Measurements from ENCODE around the gene THBS3. TPM values are rescaled to one million over a fixed set of nuclear protein-coding genes. Genes with fewer than 3 reads are reported as not detected.
"Not testable (repeated sequence)": the region's sequence is repeated elsewhere in the genome, so short reads cannot be mapped to it uniquely, and the experiment has no call there.

Gene THBS3
- total RNA-seq, 2 donors from 2014 or later: 4.1 to 9.4 TPM

DNA sequence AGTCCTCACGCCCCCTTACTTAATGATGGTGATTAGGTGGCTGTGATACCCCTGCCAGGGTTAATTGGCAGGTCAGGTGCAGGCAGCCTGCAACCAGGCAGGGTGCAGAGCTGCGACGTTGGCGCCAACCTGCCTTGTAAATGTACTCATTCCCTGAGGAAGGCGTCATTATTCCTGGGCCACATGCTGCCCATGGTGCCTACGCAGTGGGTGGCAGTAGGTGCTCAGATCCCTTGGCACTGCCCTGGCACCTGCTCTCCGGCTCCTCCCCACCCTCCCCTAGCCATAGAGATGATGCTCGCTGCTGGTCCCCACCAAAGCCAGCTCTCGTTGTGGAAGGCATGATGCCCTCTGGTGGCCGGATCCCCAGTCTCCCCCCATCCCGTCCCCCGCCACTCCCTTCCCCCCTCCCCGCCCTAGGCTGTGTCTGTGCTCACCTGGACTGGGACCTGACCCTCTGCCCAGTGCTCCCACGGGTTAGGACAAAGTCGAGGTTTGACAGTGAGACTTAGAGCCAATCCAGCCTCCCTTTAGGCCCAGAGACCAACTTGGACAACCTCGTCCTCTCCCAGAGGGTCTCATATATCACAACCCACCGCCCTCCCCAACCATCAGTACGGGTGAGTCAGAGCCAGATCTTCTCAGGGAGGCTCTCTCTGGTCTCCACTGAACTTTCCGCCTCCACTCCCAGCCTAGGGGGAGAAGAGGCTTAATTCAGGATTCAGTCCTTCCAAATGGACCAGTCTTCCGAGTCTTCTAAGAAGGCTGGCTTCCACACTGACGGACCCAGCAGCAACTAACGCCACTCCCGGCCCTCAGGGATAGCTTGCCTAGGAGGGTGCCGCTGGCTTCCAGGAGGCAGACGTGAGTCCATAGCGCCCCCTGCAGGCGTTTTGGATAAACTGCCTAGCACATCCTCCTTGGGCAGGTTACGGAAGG, 40.3 kb downstream of the THBS3 start:
- Mint-ChIP-seq H3K4me1 (ENCODE audit: low read depth in 2 of 2) (peaks cover 12 to 22% of the 10 kb centered on the region in 2 donors), H3K9me3 (no peaks in the 10 kb centered on the region), H3K27me3 (no peaks in the 10 kb centered on the region), H3K27ac (no peak overlapping the region), H3K36me3 (peaks cover 14% of the 10 kb centered on the region), H3K4me3 (peak overlapping the region; percentile 25)
- peak; percentile 86 for DNase-seq (ENCODE audit: low spot score)
- peak; percentile 74 to 85 for ATAC-seq

DNA sequence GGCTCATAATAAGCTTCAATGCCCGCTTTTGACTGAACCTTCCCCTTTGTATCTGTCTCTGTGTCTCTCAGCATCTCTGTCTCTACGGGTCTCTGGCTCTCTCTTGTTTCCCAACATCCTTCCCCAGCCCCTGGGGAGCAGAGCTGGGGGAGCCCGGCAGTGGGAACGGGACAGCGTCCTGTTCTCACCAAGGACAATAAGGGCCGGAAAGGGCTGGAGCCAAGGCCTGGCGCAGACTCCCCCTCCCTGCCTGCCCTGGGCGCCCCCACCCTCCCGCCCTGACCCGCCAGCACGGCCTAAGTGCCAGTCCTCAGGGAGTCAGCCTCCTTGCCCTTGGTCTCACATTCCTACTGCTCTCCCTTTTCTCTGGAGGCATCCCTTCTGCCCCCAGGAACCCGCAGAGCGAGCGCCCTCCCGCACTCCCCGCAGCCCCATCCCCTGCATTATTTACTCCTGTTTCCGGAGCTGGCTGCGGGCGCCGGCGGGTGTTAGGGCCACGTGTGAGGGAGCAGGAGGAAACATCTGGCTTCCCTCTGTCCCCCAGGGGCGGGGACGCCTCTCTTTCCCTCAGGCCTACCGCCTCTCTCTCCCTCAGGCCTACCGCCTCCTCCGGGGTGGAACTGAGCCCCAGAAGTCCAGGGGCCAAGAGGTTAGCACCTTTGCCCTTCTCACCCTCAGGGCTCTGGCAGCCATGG, 41.1 kb downstream of the THBS3 start:
- Mint-ChIP-seq H3K4me3 (no peak overlapping the region), H3K36me3 (peaks cover 8% of the 10 kb centered on the region), H3K27me3 (no peaks in the 10 kb centered on the region), H3K4me1 (ENCODE audit: low read depth in 2 of 2) (peaks cover 5 to 16% of the 10 kb centered on the region in 2 donors), H3K27ac (no peak overlapping the region), H3K9me3 (no peaks in the 10 kb centered on the region)
- ATAC-seq: no peak
- DNase-seq (ENCODE audit: low spot score): no peak

DNA sequence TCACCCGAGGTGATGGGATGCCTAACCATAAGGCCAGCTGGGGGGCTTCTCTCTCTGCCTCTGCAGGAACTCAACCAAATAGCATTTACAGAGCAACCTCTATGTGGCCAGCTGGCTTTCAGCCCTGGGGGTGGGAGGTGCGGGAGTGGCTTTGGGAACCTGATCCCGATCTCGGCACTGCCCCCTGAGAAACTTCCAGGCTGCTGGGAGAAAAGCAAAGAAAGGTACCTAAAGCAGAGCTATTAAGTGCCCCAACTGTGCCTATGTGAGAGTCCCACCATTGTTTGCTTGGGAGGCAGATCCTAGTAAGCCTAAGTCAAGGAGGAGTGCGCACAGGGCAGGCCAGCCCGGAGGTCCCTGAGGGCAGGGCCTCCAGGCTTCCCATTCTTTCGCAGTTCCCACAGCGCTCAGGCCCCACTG, 41.6 kb downstream of the THBS3 start:
- Mint-ChIP-seq H3K4me3 (no peak overlapping the region), H3K9me3 (no peaks in the 10 kb centered on the region), H3K4me1 (ENCODE audit: low read depth in 2 of 2) (peaks cover 5 to 16% of the 10 kb centered on the region in 2 donors), H3K27ac (no peak overlapping the region), H3K36me3 (peaks cover 8% of the 10 kb centered on the region), H3K27me3 (no peaks in the 10 kb centered on the region)
- DNase-seq (ENCODE audit: low spot score): no peak
- no peak for ATAC-seq

DNA sequence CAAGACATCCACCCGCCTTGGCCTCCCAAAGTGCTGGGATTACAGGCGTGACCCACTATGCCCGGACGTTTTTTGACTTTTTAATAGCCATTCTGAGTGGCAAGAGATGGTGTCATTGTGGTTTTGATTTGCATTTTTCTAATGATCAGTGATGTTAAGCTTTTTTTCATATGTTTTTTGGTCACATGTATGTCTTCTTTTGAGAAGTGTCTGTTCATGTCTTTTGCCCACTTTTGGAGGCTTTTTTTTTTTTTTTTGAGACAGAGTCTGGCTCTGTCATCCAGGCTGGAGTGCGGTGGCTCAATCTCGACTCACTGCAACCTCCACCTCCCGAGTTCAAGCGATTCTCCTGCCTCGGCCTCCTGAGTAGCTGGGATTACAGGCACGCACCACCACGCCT, 43.1 kb downstream of the THBS3 start:
- H3K9me3 Mint-ChIP-seq; H3K27ac Mint-ChIP-seq; H3K36me3 Mint-ChIP-seq; H3K4me3 Mint-ChIP-seq; ATAC-seq; H3K27me3 Mint-ChIP-seq; DNase-seq (ENCODE audit: low spot score): not testable (repeated sequence)
- H3K4me1 Mint-ChIP-seq (ENCODE audit: low read depth in 2 of 2): peaks cover 5 to 14% of the 10 kb centered on the region in 2 donors

DNA sequence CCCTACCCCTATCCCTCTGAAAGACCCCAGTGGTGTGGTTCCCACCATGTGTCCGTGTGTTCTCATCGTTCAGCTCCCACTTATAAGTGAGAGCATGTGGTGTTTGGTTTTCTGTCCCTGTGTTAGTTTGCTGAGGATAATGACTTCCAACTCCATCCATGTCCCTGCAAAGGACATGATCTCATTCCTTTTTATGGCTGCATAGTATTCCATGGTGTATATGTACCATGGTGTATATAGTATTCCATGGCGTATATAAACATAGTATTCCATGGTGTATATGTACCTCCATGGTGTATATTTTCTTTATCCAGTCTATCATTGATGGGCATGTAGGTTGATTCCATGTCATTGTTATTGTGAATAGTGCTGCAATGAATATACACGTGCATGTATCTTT, 43.9 kb downstream of the THBS3 start:
- not testable (repeated sequence) for H3K9me3 Mint-ChIP-seq; H3K4me3 Mint-ChIP-seq; ATAC-seq; H3K36me3 Mint-ChIP-seq; H3K27ac Mint-ChIP-seq; H3K27me3 Mint-ChIP-seq; DNase-seq (ENCODE audit: low spot score)
- H3K4me1 Mint-ChIP-seq (ENCODE audit: low read depth in 2 of 2): peaks cover 0 to 11% of the 10 kb centered on the region in 2 donors

DNA sequence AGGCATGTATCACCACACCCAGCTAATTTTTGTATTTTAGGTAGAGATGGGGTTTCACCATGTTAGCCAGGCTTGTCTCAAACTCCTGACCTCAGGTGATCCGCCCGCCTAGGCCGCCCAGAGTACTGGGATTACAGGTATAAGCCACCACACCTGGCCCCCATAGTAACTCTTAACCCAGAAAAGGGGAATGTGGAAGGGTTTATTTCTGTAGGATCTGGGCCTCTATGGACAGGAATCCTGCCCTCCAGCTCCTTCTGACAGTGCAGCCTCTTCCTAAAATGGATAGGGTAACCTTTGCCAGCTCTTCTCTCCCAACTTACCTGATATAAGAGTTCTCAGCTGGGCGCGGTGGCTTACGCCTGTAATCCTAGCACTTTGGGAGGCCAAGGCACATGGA, 45.1 kb downstream of the THBS3 start:
- H3K27me3 Mint-ChIP-seq; H3K4me1 Mint-ChIP-seq (ENCODE audit: low read depth in 2 of 2); H3K36me3 Mint-ChIP-seq; H3K9me3 Mint-ChIP-seq; DNase-seq (ENCODE audit: low spot score); H3K4me3 Mint-ChIP-seq; H3K27ac Mint-ChIP-seq; ATAC-seq: not testable (repeated sequence)

DNA sequence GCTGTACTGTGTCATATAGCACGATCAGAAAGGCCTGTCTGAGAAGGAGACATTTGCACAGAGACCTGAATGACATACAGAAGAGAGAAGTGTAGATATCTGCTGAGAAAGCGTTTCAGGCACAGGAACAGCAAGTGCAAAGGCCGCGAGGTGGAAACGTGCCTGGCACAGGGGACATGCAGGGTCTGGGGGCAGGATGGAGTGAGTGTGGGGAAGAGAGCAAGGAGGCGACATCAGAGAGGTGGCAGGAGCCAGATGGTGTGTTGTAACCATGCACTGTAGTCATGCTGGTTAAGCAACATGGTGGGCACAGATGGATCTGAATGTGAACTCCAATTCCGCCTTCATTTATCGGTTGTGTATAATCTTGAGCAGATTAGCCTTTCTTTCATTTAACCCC, 47.6 kb downstream of the THBS3 start:
- H3K36me3 Mint-ChIP-seq: no peaks in the 10 kb centered on the region
- peaks cover 1 to 12% of the 10 kb centered on the region in 2 donors for H3K27me3 Mint-ChIP-seq
- DNase-seq (ENCODE audit: low spot score): no peak
- no peak overlapping the region for H3K27ac Mint-ChIP-seq
- no peaks in the 10 kb centered on the region for H3K9me3 Mint-ChIP-seq
- no peak for ATAC-seq
- no peaks in the 10 kb centered on the region for H3K4me1 Mint-ChIP-seq (ENCODE audit: low read depth in 2 of 2)
- H3K4me3 Mint-ChIP-seq: no peak overlapping the region

DNA sequence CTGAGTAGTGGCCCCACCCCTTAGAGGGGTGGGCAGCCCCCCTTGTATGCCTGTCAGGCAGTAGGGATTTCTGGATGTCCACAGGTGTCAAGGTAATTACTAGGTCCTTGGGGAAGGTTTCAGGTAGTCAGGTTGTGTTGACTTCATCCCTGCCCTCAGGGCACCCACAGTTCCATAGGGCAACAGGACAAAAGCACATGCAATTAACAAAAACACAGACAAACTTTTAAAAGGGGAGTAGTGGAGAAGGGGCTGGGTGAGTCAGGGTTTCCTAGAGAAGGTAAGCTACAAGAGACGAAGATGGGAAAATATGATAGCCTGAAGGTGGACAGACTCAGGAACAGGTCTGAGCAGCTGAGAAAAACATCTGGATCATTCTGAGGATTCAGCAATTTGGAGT, 48.7 kb downstream of the THBS3 start:
- no peaks in the 10 kb centered on the region for H3K4me1 Mint-ChIP-seq (ENCODE audit: low read depth in 2 of 2)
- peaks cover 3 to 16% of the 10 kb centered on the region in 2 donors for H3K27me3 Mint-ChIP-seq
- ATAC-seq (no peak), DNase-seq (ENCODE audit: low spot score) (no peak)
- no peak overlapping the region for H3K4me3 Mint-ChIP-seq
- no peak overlapping the region for H3K27ac Mint-ChIP-seq
- H3K36me3 Mint-ChIP-seq: no peaks in the 10 kb centered on the region
- no peaks in the 10 kb centered on the region for H3K9me3 Mint-ChIP-seq

DNA sequence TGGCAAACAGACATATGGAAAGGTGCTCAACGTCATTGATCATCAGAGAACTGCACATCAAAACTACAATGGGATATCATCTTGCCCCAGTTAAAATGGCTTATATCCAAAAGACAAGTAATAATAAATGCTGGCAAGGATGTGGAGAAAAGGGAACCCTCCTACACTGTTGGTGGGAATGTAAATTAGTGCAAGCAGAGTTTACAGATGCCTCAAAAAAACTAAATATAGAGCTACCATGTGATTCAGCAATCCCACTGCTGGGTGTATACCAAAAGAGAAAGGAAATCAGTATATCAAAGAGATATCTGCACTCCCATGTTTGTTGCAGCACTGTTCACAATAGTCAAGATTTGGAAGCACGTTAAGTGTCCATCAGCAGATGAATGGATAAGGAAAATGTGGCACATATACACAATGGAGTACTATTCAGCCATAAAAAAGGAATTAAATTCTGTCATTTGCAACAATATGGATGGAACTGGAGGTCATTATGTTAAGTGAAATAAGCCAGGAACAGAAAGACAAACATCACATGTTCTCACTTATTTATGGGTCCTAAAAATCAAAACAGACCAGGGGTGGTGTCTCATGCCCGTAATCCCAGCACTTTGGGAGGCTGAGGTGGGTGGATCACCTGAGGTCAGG, 51.6 kb downstream of the THBS3 start:
- not testable (repeated sequence) for H3K36me3 Mint-ChIP-seq; H3K9me3 Mint-ChIP-seq; ATAC-seq; H3K27ac Mint-ChIP-seq; H3K4me3 Mint-ChIP-seq; H3K4me1 Mint-ChIP-seq (ENCODE audit: low read depth in 2 of 2); DNase-seq (ENCODE audit: low spot score)
- peaks cover 7 to 17% of the 10 kb centered on the region in 2 donors for H3K27me3 Mint-ChIP-seq

Other genes with a start within 250 kb of the THBS3 start
- 10 to 100 TPM; 27.4 to 36.0 TPM for gene PYGO2, start 246.1 kb downstream of the THBS3 start, total RNA-seq
- 10 to 100 TPM; 72.3 to 72.7 TPM for gene SHC1, start 237.2 kb downstream of the THBS3 start, total RNA-seq
- 10 to 100 TPM; 52.4 to 72.9 TPM for gene CKS1B, start 233.2 kb downstream of the THBS3 start, total RNA-seq
- gene FLAD1, start 224.6 kb downstream of the THBS3 start, total RNA-seq: 10 to 100 TPM; 53.1 to 84.2 TPM
- gene LENEP, start 214.3 kb downstream of the THBS3 start, total RNA-seq: 1 to 10 TPM in 1 of 2 donors, under 1 TPM in 1; 0.48 to 4.3 TPM
- 100 to 1,000 TPM in 1 of 2 donors, 10 to 100 TPM in 1; 78.4 to 107 TPM for gene ZBTB7B, start 205.1 kb downstream of the THBS3 start, total RNA-seq
- gene DCST2, start 174.1 kb downstream of the THBS3 start, total RNA-seq: under 1 TPM in 1 of 2 donors, not detected in 1; 0.57 TPM
- not detected for gene DCST1, start 174.1 kb downstream of the THBS3 start, total RNA-seq
- gene ADAM15, start 156.6 kb downstream of the THBS3 start, total RNA-seq: 100 to 1,000 TPM in 1 of 2 donors, 10 to 100 TPM in 1; 42.1 to 107 TPM
- gene EFNA4, start 144.2 kb downstream of the THBS3 start, total RNA-seq: 1 to 10 TPM; 1.7 to 4.7 TPM
- gene EFNA3, start 129.1 kb downstream of the THBS3 start, total RNA-seq: 1 to 10 TPM in 1 of 2 donors, not detected in 1; 1.2 TPM
- gene EFNA1, start 80.0 kb downstream of the THBS3 start, total RNA-seq: not detected
- gene SLC50A1, start 72.0 kb downstream of the THBS3 start, total RNA-seq: 10 to 100 TPM; 28.8 to 36.3 TPM
- gene DPM3, start 67.4 kb downstream of the THBS3 start, total RNA-seq: 10 to 100 TPM; 26.0 to 31.1 TPM
- 100 to 1,000 TPM; 149 to 223 TPM for gene KRTCAP2, start 34.6 kb downstream of the THBS3 start, total RNA-seq
- 1 to 10 TPM; 3.6 to 9.3 TPM for gene TRIM46, start 34.0 kb downstream of the THBS3 start, total RNA-seq
- 10 to 100 TPM; 42.6 to 53.0 TPM for gene MTX1, start 798 bp upstream of the THBS3 start, total RNA-seq
- 10 to 100 TPM; 12.3 to 38.0 TPM for gene ENTREP3, start 47.6 kb upstream of the THBS3 start, total RNA-seq
- gene SCAMP3, start 54.5 kb upstream of the THBS3 start, total RNA-seq: 100 to 1,000 TPM; 134 to 169 TPM
- gene CLK2, start 65.6 kb upstream of the THBS3 start, total RNA-seq: 100 to 1,000 TPM in 1 of 2 donors, 10 to 100 TPM in 1; 77.1 to 117 TPM
- 1 to 10 TPM; 2.0 to 4.7 TPM for gene HCN3, start 69.6 kb upstream of the THBS3 start, total RNA-seq
- gene PKLR, start 93.5 kb upstream of the THBS3 start, total RNA-seq: not detected
- 100 to 1,000 TPM; 251 to 386 TPM for gene FDPS, start 101.0 kb upstream of the THBS3 start, total RNA-seq
- 10 to 100 TPM; 26.2 to 40.1 TPM for gene RUSC1, start 113.0 kb upstream of the THBS3 start, total RNA-seq

Measured in natural killer cell treated with Interleukin-12 subunit alpha and Interleukin-12 subunit beta and Interleukin-15 and Interleukin-18, amount 100 ng/mL, for 72 hours (primary cell).